K562 (cell line): ENCODE measurements around the gene HSD17B1. TPM values are rescaled to one million over a fixed set of nuclear protein-coding genes. Genes with fewer than 3 reads are reported as not detected.

ENCODE experiments used
- ATF6 ChIP-seq: sonication (generic); formaldehyde crosslinking; IDR thresholded peaks from 2 replicates; pipeline ENCODE4 v1.4.0; 2020; ENCODE audit warnings: mild to moderate bottlenecking, missing genetic modification reagents
- CBX1 ChIP-seq: sonication (generic); IDR thresholded peaks from 2 replicates; pipeline ENCODE4 v1.6.1; 2016; ENCODE audit warnings: antibody characterized with exemption, low read depth, mild to moderate bottlenecking
- CCNT2 ChIP-seq: IDR thresholded peaks from 2 replicates; pipeline ENCODE4 v1.6.1; 2011; ENCODE audit warnings: borderline replicate concordance, low read depth, mild to moderate bottlenecking, moderate library complexity, mixed read lengths, low read length; ENCODE audit not compliant: insufficient read length; ENCODE audit errors: extremely low read depth
- ETV5 ChIP-seq: sonication (generic); formaldehyde crosslinking; IDR thresholded peaks from 2 replicates; pipeline ENCODE4 v1.4.0; 2020; ENCODE audit warnings: low read depth, mild to moderate bottlenecking, missing genetic modification reagents
- KAT2B ChIP-seq: IDR thresholded peaks from one replicate; pipeline ENCODE4 v1.6.1; 2012; ENCODE audit warnings: low read depth, mild to moderate bottlenecking, control low read depth, inconsistent platforms, low read length, moderate library complexity
- KLF6 ChIP-seq: fragments of 250-450 bp; sonication (Bioruptor Pico); IDR thresholded peaks from 2 replicates; pipeline ENCODE4 v1.4.0; 2020; ENCODE audit warnings: mild to moderate bottlenecking, moderate library complexity, borderline replicate concordance
- L3MBTL2 ChIP-seq: fragments of 450-650 bp; IDR thresholded peaks from 2 replicates; pipeline ENCODE4 v1.6.1; 2016; ENCODE audit warnings: mild to moderate bottlenecking, moderate library complexity
- TGIF2 ChIP-seq: sonication (generic); formaldehyde crosslinking; IDR thresholded peaks from 2 replicates; pipeline ENCODE4 v1.8.1; 2022; ENCODE audit warnings: mild to moderate bottlenecking, missing genetic modification reagents, moderate library complexity
- ZFX ChIP-seq: sonication (generic); formaldehyde crosslinking; IDR thresholded peaks from 2 replicates; pipeline ENCODE4 v1.8.0; 2022; ENCODE audit warnings: mild to moderate bottlenecking, missing genetic modification reagents, moderate library complexity
- ZNF318 ChIP-seq, 2 experiments: fragments of 450-650 bp; IDR thresholded peaks; 2 replicates each; pipeline ENCODE4 v1.6.1; 2016; ENCODE audit warnings: mild to moderate bottlenecking in 2 of 2, borderline replicate concordance in 1 of 2, low read depth in 1 of 2, moderate library complexity in 1 of 2
- ZNF583 ChIP-seq: fragments of 250-450 bp; sonication (Bioruptor Pico); IDR thresholded peaks from 2 replicates; pipeline ENCODE4 v1.4.0; 2020
- ZNF592 ChIP-seq: fragments of 450-650 bp; IDR thresholded peaks from 2 replicates; pipeline ENCODE4 v1.6.1; 2017; ENCODE audit warnings: antibody characterized with exemption, mild to moderate bottlenecking
- ZNF77 ChIP-seq: fragments of 250-450 bp; sonication (Bioruptor Pico); IDR thresholded peaks from 2 replicates; pipeline ENCODE4 v1.5.0; 2020
- polyA plus RNA-seq, 8 experiments: library from polyadenylated mRNA; depleted of rRNA in 4 of 8; stranded (reverse) in 5 of 8; unstranded in 3 of 8; fragments of >200 nt; fragmentation: Nextera tagmentation in 2 of 8; fragmentation: Illumina TruSeq in 1 of 8; extraction: Ambion mirVana in 2 of 8; extraction: Trizol in 1 of 8; gene quantifications; 2 replicates each; pipeline versions ENCODE4 v1.2.1 to v1.2.3, GENCODE V29; 2011 to 2014; ENCODE audit warnings: inconsistent platforms in 1 of 8, missing spikeins in 1 of 8
- total RNA-seq, 7 experiments: library from RNA; depleted of rRNA in 6 of 7; stranded (reverse); fragments of >200 nt in 6 of 7; fragmentation: Illumina TruSeq in 2 of 7; extraction: Trizol in 2 of 7; gene quantifications; 2 replicates each; pipeline versions ENCODE4 v1.2.1 to v1.2.3, GENCODE V29; 2011 to 2021; ENCODE audit warnings: low replicate concordance in 1 of 7

The HSD17B1 gene
- total and polyA plus RNA-seq, 9 of the 15 experiments (the other 6 are each of a cell fraction or from before 2014, with no cell fraction given), result 0.55 to 21.1 (median 3.6) TPM

- TF ChIP-seq ZNF592 (peak; percentile 67), KLF6 (peak; percentile 38; the same call in 1 of the 2 replicates), L3MBTL2 (peak; percentile 68; the same call in 1 of the 2 replicates), CCNT2 (no peak), TGIF2 (CRISPR knock-in tag) (no peak), ETV5 (no peak), ZNF318 (IDR thresholded peaks at IDR 0.05; ENCODE audit: borderline replicate concordance in 1 of 2, low read depth in 1 of 2) (no peak), ZNF77 (CRISPR knock-in tag) (no peak), KAT2B (no peak), CBX1 (peak; percentile 57; the same call in 1 of the 2 replicates), ATF6 (CRISPR knock-in tag) (no peak), ZFX (CRISPR knock-in tag) (peak; percentile 89), ZNF583 (CRISPR knock-in tag) (no peak)
Observed at GRCh38 chr17:42553161-42553818, 567 bp downstream of the HSD17B1 start (continued).
